IMR-90 (cell line): ENCODE results near the gene HOXD3.

Experiments used
- BHLHE40 ChIP-seq: fragments of 150-350 bp; IDR thresholded peaks from 2 replicates; pipeline ENCODE4 v1.6.1; 2016; ENCODE audit warnings: mild to moderate bottlenecking, low read depth, low read length
- POLR2A ChIP-seq: IDR thresholded peaks from 2 replicates; pipeline ENCODE4 v1.6.1; 2012; ENCODE audit warnings: mild to moderate bottlenecking, low read depth, low read length
- RAD21 ChIP-seq: IDR thresholded peaks from 2 replicates; pipeline ENCODE4 v1.6.1; 2012; ENCODE audit warnings: low read length, improper control_type of control experiment
- TF ChIP-seq, protein P1 (sequence below): conservative IDR thresholded peaks from 2 replicates; pipeline ENCODE4 v1.5.1; 2012; ENCODE audit warnings: mild to moderate bottlenecking, low read depth, low read length, improper control_type of control experiment
- TF ChIP-seq, protein P2 (sequence below): fragments of 150-350 bp; IDR thresholded peaks from 2 replicates; pipeline ENCODE4 v1.6.1; 2017; ENCODE audit warnings: mild to moderate bottlenecking, antibody characterized with exemption, low read length, low read depth

- TF ChIP-seq, protein P1, sequence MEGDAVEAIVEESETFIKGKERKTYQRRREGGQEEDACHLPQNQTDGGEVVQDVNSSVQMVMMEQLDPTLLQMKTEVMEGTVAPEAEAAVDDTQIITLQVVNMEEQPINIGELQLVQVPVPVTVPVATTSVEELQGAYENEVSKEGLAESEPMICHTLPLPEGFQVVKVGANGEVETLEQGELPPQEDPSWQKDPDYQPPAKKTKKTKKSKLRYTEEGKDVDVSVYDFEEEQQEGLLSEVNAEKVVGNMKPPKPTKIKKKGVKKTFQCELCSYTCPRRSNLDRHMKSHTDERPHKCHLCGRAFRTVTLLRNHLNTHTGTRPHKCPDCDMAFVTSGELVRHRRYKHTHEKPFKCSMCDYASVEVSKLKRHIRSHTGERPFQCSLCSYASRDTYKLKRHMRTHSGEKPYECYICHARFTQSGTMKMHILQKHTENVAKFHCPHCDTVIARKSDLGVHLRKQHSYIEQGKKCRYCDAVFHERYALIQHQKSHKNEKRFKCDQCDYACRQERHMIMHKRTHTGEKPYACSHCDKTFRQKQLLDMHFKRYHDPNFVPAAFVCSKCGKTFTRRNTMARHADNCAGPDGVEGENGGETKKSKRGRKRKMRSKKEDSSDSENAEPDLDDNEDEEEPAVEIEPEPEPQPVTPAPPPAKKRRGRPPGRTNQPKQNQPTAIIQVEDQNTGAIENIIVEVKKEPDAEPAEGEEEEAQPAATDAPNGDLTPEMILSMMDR: no peak
- TF ChIP-seq, protein P2, sequence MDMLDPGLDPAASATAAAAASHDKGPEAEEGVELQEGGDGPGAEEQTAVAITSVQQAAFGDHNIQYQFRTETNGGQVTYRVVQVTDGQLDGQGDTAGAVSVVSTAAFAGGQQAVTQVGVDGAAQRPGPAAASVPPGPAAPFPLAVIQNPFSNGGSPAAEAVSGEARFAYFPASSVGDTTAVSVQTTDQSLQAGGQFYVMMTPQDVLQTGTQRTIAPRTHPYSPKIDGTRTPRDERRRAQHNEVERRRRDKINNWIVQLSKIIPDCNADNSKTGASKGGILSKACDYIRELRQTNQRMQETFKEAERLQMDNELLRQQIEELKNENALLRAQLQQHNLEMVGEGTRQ: no peak
- TF ChIP-seq POLR2A (no peak), RAD21 (no peak), BHLHE40 (no peak)
These were observed 30.2 kb downstream of the HOXD3 start for GRCh38 chr2:176187200-176187898.
